GOT3 (cell line): ENCODE measurements around the gene AKAP1.

Experiments
- DNase-seq: peaks from one replicate; lab custom pipeline; 2025; ENCODE audit warnings: mixed read lengths; lab: John Stamatoyannopoulos, UW

The AKAP1 gene

GRCh38 chr17:57130708-57131461 lies 45.8 kb downstream of the AKAP1 start:
- DNase-seq, result no peak

- no peak for DNase-seq
Observed at GRCh38 chr17:57132663-57133062, 47.6 kb downstream of the AKAP1 start.

GRCh38 chr17:57133486-57133885 lies 48.4 kb downstream of the AKAP1 start:
- DNase-seq, result no peak

- DNase-seq, result no peak
Observed at GRCh38 chr17:57135026-57135788, 50.2 kb downstream of the AKAP1 start.

- no peak for DNase-seq
Observed at GRCh38 chr17:57135789-57136291, 50.8 kb downstream of the AKAP1 start.

- no peak for DNase-seq
Observed at GRCh38 chr17:57136355-57136754, 51.3 kb downstream of the AKAP1 start.

- no peak for DNase-seq
Observed at GRCh38 chr17:57138030-57138911, 53.2 kb downstream of the AKAP1 start.

GRCh38 chr17:57138956-57139576 lies 54.0 kb downstream of the AKAP1 start:
- no peak for DNase-seq

GRCh38 chr17:57140316-57140715 lies 55.3 kb downstream of the AKAP1 start:
- DNase-seq, result no peak

- no peak for DNase-seq
Observed at GRCh38 chr17:57142925-57143324, 57.9 kb downstream of the AKAP1 start.

GRCh38 chr17:57143361-57143760 lies 58.3 kb downstream of the AKAP1 start:
- no peak for DNase-seq

GRCh38 chr17:57143919-57144318 lies 58.9 kb downstream of the AKAP1 start:
- no peak for DNase-seq

- no peak for DNase-seq
Observed at GRCh38 chr17:57144567-57144966, 59.5 kb downstream of the AKAP1 start.

- no peak for DNase-seq
Observed at GRCh38 chr17:57145347-57145746, 60.3 kb downstream of the AKAP1 start.

GRCh38 chr17:57146273-57146672 lies 61.2 kb downstream of the AKAP1 start:
- no peak for DNase-seq

- no peak for DNase-seq
Observed at GRCh38 chr17:57151798-57152197, 66.8 kb downstream of the AKAP1 start.

GRCh38 chr17:57152967-57153528 lies 68.0 kb downstream of the AKAP1 start:
- no peak for DNase-seq

GRCh38 chr17:57154921-57155320 lies 69.9 kb downstream of the AKAP1 start:
- DNase-seq, result no peak

- DNase-seq, result no peak
Observed at GRCh38 chr17:57158325-57158724, 73.3 kb downstream of the AKAP1 start.

- no peak for DNase-seq
Observed at GRCh38 chr17:57158795-57159194, 73.7 kb downstream of the AKAP1 start.

GRCh38 chr17:57160624-57161023 lies 75.6 kb downstream of the AKAP1 start:
- no peak for DNase-seq
